HG03442 (cell line): ENCODE data around the gene RAB34.
A peak's percentile ranks its signal among the peaks of the same experiment; 100 is the strongest.
"Not testable (repeated sequence)": the region's sequence is repeated elsewhere in the genome, so short reads cannot be mapped to it uniquely, and the experiment has no call there.

Source experiments
- ATAC-seq: cut with Tn5 transposase; IDR thresholded peaks from one replicate; pipeline ENCODE4 v1.9.1; 2021; ENCODE audit warnings: mild to moderate bottlenecking, moderate library complexity; ENCODE audit not compliant: unreplicated experiment

RAB34 gene

GRCh38 chr17:28746611-28747050 is 29.0 kb upstream of the RAB34 start:
- ATAC-seq = no peak

- no peak for ATAC-seq
Measured at GRCh38 chr17:28745786-28746411, 28.2 kb upstream of the RAB34 start.

- ATAC-seq = no peak
Measured at GRCh38 chr17:28744972-28745785, 27.5 kb upstream of the RAB34 start.

GRCh38 chr17:28744104-28744971 is 26.7 kb upstream of the RAB34 start:
- peak; percentile 23 for ATAC-seq

- ATAC-seq = peak; percentile 58
Measured at GRCh38 chr17:28743243-28744103, 25.8 kb upstream of the RAB34 start, which contains the start of gene TRAF4. TSS of gene TRAF4 (plus strand) at chr17:28744011. CDS start at chr17:28744113, 102 bp downstream.

GRCh38 chr17:28741358-28742349 is 24.0 kb upstream of the RAB34 start:
- ATAC-seq = no peak

- no peak for ATAC-seq
Measured at GRCh38 chr17:28740406-28741357, 23.0 kb upstream of the RAB34 start.

- no peak for ATAC-seq
Measured at GRCh38 chr17:28738680-28739384, 21.2 kb upstream of the RAB34 start.

- ATAC-seq = peak; percentile 48
Measured at GRCh38 chr17:28737770-28738679, 20.4 kb upstream of the RAB34 start.

- ATAC-seq = no peak
Measured at GRCh38 chr17:28737316-28737715, 19.6 kb upstream of the RAB34 start.

GRCh38 chr17:28735913-28736769 is 18.5 kb upstream of the RAB34 start:
- not testable (repeated sequence) for ATAC-seq

- ATAC-seq = no peak
Measured at GRCh38 chr17:28735242-28735722, 17.6 kb upstream of the RAB34 start.

GRCh38 chr17:28734712-28735241 is 17.1 kb upstream of the RAB34 start:
- no peak for ATAC-seq

- ATAC-seq = no peak
Measured at GRCh38 chr17:28733346-28733745, 15.7 kb upstream of the RAB34 start.

- no peak for ATAC-seq
Measured at GRCh38 chr17:28729950-28730330, 12.3 kb upstream of the RAB34 start.
